GM23248 (cell line): Measurements from ENCODE around the gene CRLF2.

Experiments
- EZH2 ChIP-seq: fragments of 200-600 bp; sonication (generic); IDR thresholded peaks from 2 replicates; pipeline ENCODE4 v1.6.1; 2018; ENCODE audit warnings: antibody characterized with exemption, mild to moderate bottlenecking; ENCODE audit not compliant: insufficient read depth, poor library complexity, severe bottlenecking
- EZH2phosphoT487 ChIP-seq: fragments of 200-600 bp; sonication (generic); IDR thresholded peaks from 2 replicates; pipeline ENCODE4 v1.6.1; 2018; ENCODE audit warnings: antibody characterized with exemption, moderate library complexity, mild to moderate bottlenecking, low read depth; ENCODE audit not compliant: insufficient read depth

GRCh38 chrX:1244164-1245076, 32.0 kb upstream of the CRLF2 start:
- TF ChIP-seq EZH2 (no peak), EZH2phosphoT487 (no peak)
